Measurements from ENCODE around the gene SPRYD3.
"Not testable (repeated sequence)": the region's sequence is repeated elsewhere in the genome, so short reads cannot be mapped to it uniquely, and the experiment has no call there.

Gene SPRYD3

DNA sequence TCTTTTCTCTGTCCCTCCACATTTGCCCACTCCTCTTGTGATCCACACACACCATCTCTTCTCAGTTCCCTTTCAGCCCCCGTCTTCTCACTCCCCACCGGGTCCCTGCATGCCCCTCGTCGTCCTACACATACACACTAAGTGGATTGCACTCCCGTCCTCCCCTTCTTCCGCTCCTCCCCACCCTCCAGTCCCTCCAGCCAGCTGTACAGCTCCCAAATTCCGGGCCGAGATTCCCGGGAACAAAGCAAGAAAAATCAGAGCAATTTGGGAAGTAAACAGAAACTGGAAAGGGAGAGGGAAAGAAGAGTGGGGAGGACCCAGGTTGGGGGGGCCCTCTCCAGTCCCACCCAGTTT, 18.0 kb upstream of the SPRYD3 start (continued):
- TF ChIP-seq ZNF639 (tag by site-specific recombination; IDR thresholded peaks at IDR 0.05) (0 out of 2 replicates have a peak, but pooled peaks have one; percentile 29), ZNF366 (tag by site-specific recombination; conservative IDR thresholded peaks at IDR 0.05) (peak; percentile 86), ZBTB20 (tag by site-specific recombination; IDR thresholded peaks at IDR 0.05) (no peak)

DNA sequence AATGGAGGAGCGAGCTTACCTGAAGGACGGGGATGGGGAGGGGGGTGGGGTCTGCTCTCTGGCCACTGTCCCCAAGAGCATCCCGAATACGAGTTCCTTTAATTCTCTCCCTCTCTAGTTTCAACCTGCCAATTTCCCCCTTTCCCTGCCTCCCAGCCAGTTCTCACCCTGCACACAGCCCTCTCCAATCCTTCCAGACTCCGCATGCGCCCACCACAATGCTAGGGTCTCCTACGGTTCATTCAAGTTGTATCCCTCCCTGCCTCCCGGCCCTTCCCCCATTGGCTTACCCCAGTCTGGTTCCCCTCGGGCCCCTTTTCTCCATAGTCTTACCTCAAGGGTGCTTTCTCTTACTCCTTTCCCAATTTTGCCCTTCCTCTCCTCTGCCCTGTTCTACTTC, 17.6 kb upstream of the SPRYD3 start:
- H3K4me1 ChIP-seq (ENCODE audit: control insufficient read depth, insufficient read depth, low read length): peaks cover 3% of the 10 kb centered on the region; the same call in 1 of the 2 replicates
- TF ChIP-seq ZIC2 (tag by site-specific recombination; IDR thresholded peaks at IDR 0.05): 0 out of 2 replicates have a peak, but pooled peaks have one; percentile 4
- no peak for TF ChIP-seq ZBTB48 (tag by site-specific recombination; IDR thresholded peaks at IDR 0.05)
- TF ChIP-seq SP2 (tag by site-specific recombination; IDR thresholded peaks at IDR 0.05): no peak
- TF ChIP-seq ZNF2 (tag by site-specific recombination; IDR thresholded peaks at IDR 0.05): no peak
- no peak for TF ChIP-seq OVOL3 (tag by site-specific recombination; IDR thresholded peaks at IDR 0.05)
- no peak for TF ChIP-seq ZNF394 (tag by site-specific recombination; IDR thresholded peaks at IDR 0.05; ENCODE audit: borderline replicate concordance)
- TF ChIP-seq ZNF626 (tag by site-specific recombination; IDR thresholded peaks at IDR 0.05): no peak
- H3K9me3 ChIP-seq (ENCODE audit: control insufficient read depth, insufficient read depth, low read depth, low read length): no peaks in the 10 kb centered on the region
- H3K36me3 ChIP-seq (ENCODE audit: control insufficient read depth in 2 of 2, insufficient read depth in 1 of 2, low read length in 2 of 2): no peaks in the 10 kb centered on the region
- H3K4me3 ChIP-seq (ENCODE audit: low read depth, low read length): no peak overlapping the region
- CTCF ChIA-PET: interaction anchor here (0.6 to 7.8 kb wide), 6 partner anchors 16 to 212 kb away, joined by 3 to 264 read pairs (median 4); partner anchors contain the start of gene SPRYD3
- no peak overlapping the region for H3K27ac ChIP-seq (ENCODE audit: extremely low read depth, low read depth, low read length)
- POLR2A ChIA-PET: interaction anchor here (1.2 to 1.5 kb wide), 2 partner anchors 17 to 36 kb away, joined by 4 to 13 read pairs; partner anchors contain the start of gene SPRYD3

- CTCF ChIA-PET: interaction anchor here (0.6 to 7.8 kb wide), 4 partner anchors 29 to 484 kb away, joined by 3 to 264 read pairs (median 16); no protein-coding TSS in a partner anchor
- Histone ChIP-seq H3K36me3 (ENCODE audit: control insufficient read depth in 2 of 2, insufficient read depth in 1 of 2, low read length in 2 of 2) (no peaks in the 10 kb centered on the region), H3K9me3 (ENCODE audit: control insufficient read depth, insufficient read depth, low read depth, low read length) (no peaks in the 10 kb centered on the region), H3K27ac (ENCODE audit: extremely low read depth, low read depth, low read length) (no peak overlapping the region), H3K4me1 (ENCODE audit: control insufficient read depth, insufficient read depth, low read length) (peaks cover 3% of the 10 kb centered on the region; the same call in 1 of the 2 replicates), H3K4me3 (ENCODE audit: low read depth, low read length) (no peak overlapping the region)
- POLR2A ChIA-PET: interaction anchor here (0.6 to 3.4 kb wide), 2 partner anchors 17 to 30 kb away, joined by 3 to 18 read pairs; partner anchors contain the start of gene SPRYD3
- TF ChIP-seq ZNF184 (tag by site-specific recombination; IDR thresholded peaks at IDR 0.05): no peak
- no peak for TF ChIP-seq PATZ1 (tag by site-specific recombination; IDR thresholded peaks at IDR 0.05)
- TF ChIP-seq KLF1 (tag by site-specific recombination; IDR thresholded peaks at IDR 0.05): peak; percentile 98
- peak; percentile 52 for TF ChIP-seq SP2 (tag by site-specific recombination; IDR thresholded peaks at IDR 0.05)
- no peak for TF ChIP-seq ZNF24 (tag by site-specific recombination; IDR thresholded peaks at IDR 0.05)
- 0 out of 2 replicates have a peak, but pooled peaks have one; percentile 15 for TF ChIP-seq ZBTB48 (tag by site-specific recombination; IDR thresholded peaks at IDR 0.05)
- no peak for TF ChIP-seq GFI1B (tag by site-specific recombination; IDR thresholded peaks at IDR 0.05)
- peak; percentile 88 for TF ChIP-seq EGR2 (tag by site-specific recombination; IDR thresholded peaks at IDR 0.05; ENCODE audit: low read depth)
- TF ChIP-seq KLF17 (tag by site-specific recombination; IDR thresholded peaks at IDR 0.05): 0 out of 2 replicates have a peak, but pooled peaks have one; percentile 24
- TF ChIP-seq, protein P1, sequence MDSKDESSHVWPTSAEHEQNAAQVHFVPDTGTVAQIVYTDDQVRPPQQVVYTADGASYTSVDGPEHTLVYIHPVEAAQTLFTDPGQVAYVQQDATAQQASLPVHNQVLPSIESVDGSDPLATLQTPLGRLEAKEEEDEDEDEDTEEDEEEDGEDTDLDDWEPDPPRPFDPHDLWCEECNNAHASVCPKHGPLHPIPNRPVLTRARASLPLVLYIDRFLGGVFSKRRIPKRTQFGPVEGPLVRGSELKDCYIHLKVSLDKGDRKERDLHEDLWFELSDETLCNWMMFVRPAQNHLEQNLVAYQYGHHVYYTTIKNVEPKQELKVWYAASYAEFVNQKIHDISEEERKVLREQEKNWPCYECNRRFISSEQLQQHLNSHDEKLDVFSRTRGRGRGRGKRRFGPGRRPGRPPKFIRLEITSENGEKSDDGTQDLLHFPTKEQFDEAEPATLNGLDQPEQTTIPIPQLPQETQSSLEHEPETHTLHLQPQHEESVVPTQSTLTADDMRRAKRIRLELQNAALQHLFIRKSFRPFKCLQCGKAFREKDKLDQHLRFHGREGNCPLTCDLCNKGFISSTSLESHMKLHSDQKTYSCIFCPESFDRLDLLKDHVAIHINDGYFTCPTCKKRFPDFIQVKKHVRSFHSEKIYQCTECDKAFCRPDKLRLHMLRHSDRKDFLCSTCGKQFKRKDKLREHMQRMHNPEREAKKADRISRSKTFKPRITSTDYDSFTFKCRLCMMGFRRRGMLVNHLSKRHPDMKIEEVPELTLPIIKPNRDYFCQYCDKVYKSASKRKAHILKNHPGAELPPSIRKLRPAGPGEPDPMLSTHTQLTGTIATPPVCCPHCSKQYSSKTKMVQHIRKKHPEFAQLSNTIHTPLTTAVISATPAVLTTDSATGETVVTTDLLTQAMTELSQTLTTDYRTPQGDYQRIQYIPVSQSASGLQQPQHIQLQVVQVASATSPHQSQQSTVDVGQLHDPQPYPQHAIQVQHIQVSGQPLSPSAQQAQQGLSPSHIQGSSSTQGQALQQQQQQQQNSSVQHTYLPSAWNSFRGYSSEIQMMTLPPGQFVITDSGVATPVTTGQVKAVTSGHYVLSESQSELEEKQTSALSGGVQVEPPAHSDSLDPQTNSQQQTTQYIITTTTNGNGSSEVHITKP (tag by site-specific recombination; IDR thresholded peaks at IDR 0.05): peak; percentile 53
- peak; percentile 87 for TF ChIP-seq ZFHX2 (tag by site-specific recombination; conservative IDR thresholded peaks at IDR 0.05)
These were observed 17.0 kb upstream of the SPRYD3 start for GRCh38 chr12:53096089-53096741.

DNA sequence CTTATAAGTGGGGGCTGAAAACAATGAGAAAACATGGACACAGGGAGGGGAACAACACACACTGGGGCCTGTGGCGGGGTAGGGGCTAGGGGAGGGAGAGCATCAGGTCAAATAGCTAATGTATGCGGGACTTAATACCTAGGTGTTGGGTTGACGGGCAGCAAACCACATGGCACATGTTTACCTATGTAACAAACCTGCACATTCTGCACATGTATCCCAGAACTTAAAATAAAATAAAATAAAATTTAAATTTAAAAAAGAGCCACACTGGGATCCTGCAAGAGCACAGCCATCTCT, 16.4 kb upstream of the SPRYD3 start:
- POLR2A ChIA-PET: interaction anchor here (3.4 kb wide), 1 partner anchor 17 kb away, joined by 18 read pairs; the partner anchor contains the start of gene SPRYD3
- CTCF ChIA-PET: interaction anchor here (0.6 to 3.8 kb wide), 3 partner anchors 30 to 234 kb away, joined by 4 to 27 read pairs (median 6); no protein-coding TSS in a partner anchor
- not testable (repeated sequence) for H3K4me1 ChIP-seq (ENCODE audit: control insufficient read depth, insufficient read depth, low read length); H3K9me3 ChIP-seq (ENCODE audit: control insufficient read depth, insufficient read depth, low read depth, low read length); H3K36me3 ChIP-seq (ENCODE audit: control insufficient read depth in 2 of 2, insufficient read depth in 1 of 2, low read length in 2 of 2); H3K27ac ChIP-seq (ENCODE audit: extremely low read depth, low read depth, low read length); H3K4me3 ChIP-seq (ENCODE audit: low read depth, low read length)
